K562 (cell line): ENCODE measurements around the gene EIPR1. TPM values are rescaled to one million over a fixed set of nuclear protein-coding genes. Genes with fewer than 3 reads are reported as not detected.

Source experiments
- CEBPB ChIP-seq: fragments of 450-650 bp; IDR thresholded peaks from 2 replicates; pipeline ENCODE4 v1.6.1; 2016; ENCODE audit warnings: missing genetic modification characterization, missing compliant biosample characterization
- CTCF ChIP-seq, 3 experiments: IDR thresholded peaks in 2 of 3; conservative IDR thresholded peaks in 1 of 3; 2 replicates each; pipeline ENCODE4 v1.5.1; 2011 to 2012; ENCODE audit warnings: low read length in 3 of 3, mild to moderate bottlenecking in 3 of 3, control low read depth in 2 of 3, improper control_type of control experiment in 1 of 3, inconsistent platforms in 1 of 3, low read depth in 1 of 3, mixed read lengths in 1 of 3, moderate library complexity in 1 of 3; ENCODE audit not compliant: insufficient read depth in 2 of 3
- ETS2 ChIP-seq: IDR thresholded peaks from 2 replicates; pipeline ENCODE4 v1.6.1; 2016; ENCODE audit warnings: borderline replicate concordance, missing genetic modification characterization, mild to moderate bottlenecking, moderate library complexity, missing compliant biosample characterization; ENCODE audit not compliant: poor library complexity, severe bottlenecking
- HMG20B ChIP-seq: fragments of 250-450 bp; sonication (Bioruptor Pico); IDR thresholded peaks from 2 replicates; pipeline ENCODE4 v1.5.0; 2021; ENCODE audit warnings: mild to moderate bottlenecking
- MEF2D ChIP-seq: conservative IDR thresholded peaks from 2 replicates; pipeline ENCODE4 v1.6.1; 2016; ENCODE audit warnings: low read depth, missing genetic modification characterization, missing compliant biosample characterization
- MTA1 ChIP-seq: fragments of 450-650 bp; IDR thresholded peaks from 2 replicates; pipeline ENCODE4 v1.6.1; 2017; ENCODE audit warnings: borderline replicate concordance
- MXI1 ChIP-seq: IDR thresholded peaks from 2 replicates; pipeline ENCODE4 v1.6.1; 2011; ENCODE audit warnings: low read depth, mild to moderate bottlenecking, improper control_type of control experiment, low read length
- MYC ChIP-seq, 2 experiments: fragments of 250-450 bp in 1 of 2; sonication (Bioruptor Pico) in 1 of 2; IDR thresholded peaks; 2 replicates each; pipeline versions ENCODE4 v1.5.1 to v1.6.1; 2012 to 2021; ENCODE audit warnings: low read depth in 2 of 2, borderline replicate concordance in 1 of 2, improper control_type of control experiment in 1 of 2, low read length in 1 of 2, mild to moderate bottlenecking in 1 of 2, moderate library complexity in 1 of 2
- POLR2B ChIP-seq: fragments of 450-650 bp; IDR thresholded peaks from 2 replicates; pipeline ENCODE4 v1.6.1; 2018; ENCODE audit warnings: low read depth; ENCODE audit not compliant: partially characterized antibody
- POLR2G ChIP-seq: fragments of 200-400 bp; formaldehyde crosslinking; IDR thresholded peaks from 2 replicates; pipeline ENCODE4 v1.6.1; 2017; ENCODE audit warnings: low read depth, mild to moderate bottlenecking, antibody characterized with exemption, low read length, moderate library complexity
- PPARD ChIP-seq: fragments of 250-450 bp; sonication (Bioruptor Pico); IDR thresholded peaks from 2 replicates; pipeline ENCODE4 v1.8.0; 2022; ENCODE audit warnings: inconsistent platforms, mild to moderate bottlenecking, moderate library complexity
- SP1 ChIP-seq: sonication (generic); formaldehyde crosslinking; IDR thresholded peaks from 2 replicates; pipeline ENCODE4 v1.8.1; 2022; ENCODE audit warnings: mild to moderate bottlenecking, missing genetic modification reagents
- TFAP4 ChIP-seq: sonication (generic); formaldehyde crosslinking; IDR thresholded peaks from 2 replicates; pipeline ENCODE4 v1.8.0; 2022; ENCODE audit warnings: missing genetic modification reagents, mild to moderate bottlenecking, moderate library complexity, borderline replicate concordance
- ZBTB33 ChIP-seq: sonication (generic); formaldehyde crosslinking; IDR thresholded peaks from 2 replicates; pipeline ENCODE4 v1.8.1; 2023; ENCODE audit warnings: mild to moderate bottlenecking, missing genetic modification reagents
- ZNF197 ChIP-seq: fragments of 200-800 bp; sonication (Bioruptor generic); IDR thresholded peaks from 2 replicates; pipeline ENCODE4 v1.6.1; 2016; ENCODE audit warnings: low read depth, missing genetic modification characterization, missing compliant biosample characterization
- ZNF518B ChIP-seq: fragments of 250-450 bp; sonication (Bioruptor Pico); IDR thresholded peaks from 2 replicates; pipeline ENCODE4 v1.5.0; 2021; ENCODE audit warnings: mild to moderate bottlenecking, moderate library complexity
- ZNF79 ChIP-seq: fragments of 250-450 bp; sonication (Bioruptor Pico); IDR thresholded peaks from 2 replicates; pipeline ENCODE4 v1.4.0; 2020; ENCODE audit warnings: low read depth, mild to moderate bottlenecking, moderate library complexity
- polyA plus RNA-seq, 8 experiments: library from polyadenylated mRNA; depleted of rRNA in 4 of 8; stranded (reverse) in 5 of 8; unstranded in 3 of 8; fragments of >200 nt; fragmentation: Nextera tagmentation in 2 of 8; fragmentation: Illumina TruSeq in 1 of 8; extraction: Ambion mirVana in 2 of 8; extraction: Trizol in 1 of 8; gene quantifications; 2 replicates each; pipeline versions ENCODE4 v1.2.1 to v1.2.3, GENCODE V29; 2011 to 2014; ENCODE audit warnings: inconsistent platforms in 1 of 8, missing spikeins in 1 of 8
- total RNA-seq, 7 experiments: library from RNA; depleted of rRNA in 6 of 7; stranded (reverse); fragments of >200 nt in 6 of 7; fragmentation: Illumina TruSeq in 2 of 7; extraction: Trizol in 2 of 7; gene quantifications; 2 replicates each; pipeline versions ENCODE4 v1.2.1 to v1.2.3, GENCODE V29; 2011 to 2021; ENCODE audit warnings: low replicate concordance in 1 of 7

EIPR1 gene
- total and polyA plus RNA-seq, 9 of the 15 experiments (the other 6 are each of a cell fraction or from before 2014, with no cell fraction given): 19.9 to 54.4 (median 35.9) TPM

- no peak for TF ChIP-seq ZNF518B
- TF ChIP-seq ZBTB33 (CRISPR knock-in tag): peak; percentile 59
- TF ChIP-seq HMG20B (CRISPR knock-in tag): no peak
- peak; percentile 53 to 67 (median 53) for TF ChIP-seq CTCF (IDR thresholded peaks at IDR 0.05 in 2 of 3, conservative IDR thresholded peaks at IDR 0.05 in 1 of 3; ENCODE audit: insufficient read depth in 2 of 3, low read depth in 1 of 3, low read length in 3 of 3)
- no peak for TF ChIP-seq CEBPB
- TF ChIP-seq ETS2 (tag): no peak
- peak; percentile 66; the same call in 1 of the 2 replicates for TF ChIP-seq ZNF197 (CRISPR knock-in tag)
- peak; percentile 79 for TF ChIP-seq TFAP4 (CRISPR knock-in tag)
- TF ChIP-seq SP1 (CRISPR knock-in tag): peak; percentile 80
- TF ChIP-seq MEF2D (tag): no peak
- TF ChIP-seq ZNF79 (CRISPR knock-in tag): no peak
- peak; percentile 22; the same call in 1 of the 2 replicates for TF ChIP-seq MXI1
- TF ChIP-seq POLR2B: peak; percentile 96
- TF ChIP-seq MYC (IDR thresholded peaks at IDR 0.05; ENCODE audit: low read depth, low read length): peak; percentile 65; the same call in 1 of the 2 replicates
- 0 out of 2 replicates have a peak, but pooled peaks have one; percentile 44 for TF ChIP-seq MYC (CRISPR knock-in tag; IDR thresholded peaks at IDR 0.05; ENCODE audit: borderline replicate concordance, low read depth)
- 0 out of 2 replicates have a peak, but pooled peaks have one; percentile 27 for TF ChIP-seq MTA1
- peak; percentile 99 for TF ChIP-seq POLR2G
- no peak for TF ChIP-seq PPARD (CRISPR knock-in tag)
These were observed 2.3 kb upstream of the EIPR1 start, which contains the start of gene TRAPPC12 (continued) for GRCh38 chr2:3379647-3380534.
